HepG2 (cell line): ENCODE measurements around the gene OPRM1. TPM values are rescaled to one million over a fixed set of nuclear protein-coding genes. Genes with fewer than 3 reads are reported as not detected.

ENCODE experiments used
- HNF4A ChIP-seq: sonication (generic); formaldehyde crosslinking; IDR thresholded peaks from 2 replicates; pipeline ENCODE4 v1.4.0; 2020; ENCODE audit warnings: missing genetic modification reagents
- MEIS1 ChIP-seq: sonication (generic); formaldehyde crosslinking; IDR thresholded peaks from 2 replicates; pipeline ENCODE4 v1.9.0; 2021; ENCODE audit warnings: mild to moderate bottlenecking, missing genetic modification reagents, moderate library complexity, borderline replicate concordance
- NFRKB ChIP-seq: fragments of 450-650 bp; IDR thresholded peaks from 2 replicates; pipeline ENCODE4 v1.6.1; 2017
- WIZ ChIP-seq: sonication (generic); formaldehyde crosslinking; IDR thresholded peaks from 2 replicates; pipeline ENCODE4 v1.5.1; 2020; ENCODE audit warnings: mild to moderate bottlenecking, missing genetic modification reagents
- ZBTB40 ChIP-seq, 2 experiments: fragments of 450-650 bp in 1 of 2; sonication (generic) in 1 of 2; formaldehyde crosslinking in 1 of 2; IDR thresholded peaks; 2 replicates each; pipeline versions ENCODE4 v1.6.1 to v1.8.0; 2016 to 2022; ENCODE audit warnings: antibody characterized with exemption in 1 of 2, mild to moderate bottlenecking in 1 of 2, missing genetic modification reagents in 1 of 2
- ZMAT3 ChIP-seq: sonication (generic); formaldehyde crosslinking; conservative IDR thresholded peaks from 2 replicates; pipeline ENCODE4 v1.7.0; 2021; ENCODE audit warnings: missing genetic modification reagents
- ZNF143 ChIP-seq: sonication (generic); formaldehyde crosslinking; IDR thresholded peaks from 2 replicates; pipeline ENCODE4 v1.4.0; 2020; ENCODE audit warnings: missing genetic modification reagents
- ZNF30 ChIP-seq: sonication (generic); formaldehyde crosslinking; IDR thresholded peaks from 2 replicates; pipeline ENCODE4 v1.5.0; 2020; ENCODE audit warnings: mild to moderate bottlenecking, missing genetic modification reagents
- ZNF652 ChIP-seq: IDR thresholded peaks from 2 replicates; pipeline ENCODE4 v1.6.1; 2016; ENCODE audit warnings: low read depth, borderline replicate concordance
- ZNF841 ChIP-seq: sonication (generic); formaldehyde crosslinking; IDR thresholded peaks from 2 replicates; pipeline ENCODE4 v1.8.1; 2023; ENCODE audit warnings: missing genetic modification reagents, borderline replicate concordance
- polyA plus RNA-seq, 8 experiments: library from polyadenylated mRNA; depleted of rRNA in 3 of 8; stranded (reverse) in 7 of 8; unstranded in 1 of 8; fragments of >200 nt; fragmentation: Illumina TruSeq in 4 of 8; extraction: Trizol in 4 of 8; gene quantifications; 2 replicates each; pipeline versions ENCODE4 v1.2.1 to v1.2.3, GENCODE V29; 2011 to 2016; ENCODE audit warnings: low read depth in 4 of 8, missing spikeins in 1 of 8, mixed read lengths in 1 of 8; ENCODE audit not compliant: insufficient read depth in 1 of 8
- total RNA-seq, 5 experiments: library from RNA; depleted of rRNA; stranded (reverse); fragments of >200 nt; fragmentation: Illumina TruSeq; extraction: Trizol; gene quantifications; 2 replicates each; pipeline ENCODE4 v1.2.3, GENCODE V29; 2016; ENCODE audit warnings: low read depth in 1 of 5
- TF ChIP-seq, protein P1 (sequence below): IDR thresholded peaks from 2 replicates; pipeline ENCODE4 v1.4.0; 2020; ENCODE audit warnings: mild to moderate bottlenecking, missing genetic modification reagents
- TF ChIP-seq, protein P2 (sequence below): IDR thresholded peaks from 2 replicates; pipeline ENCODE4 v1.6.1; 2016; ENCODE audit warnings: missing compliant biosample characterization, missing genetic modification reagents, borderline replicate concordance
- TF ChIP-seq, protein P3 (sequence below): fragments of 450-650 bp; IDR thresholded peaks from 2 replicates; pipeline ENCODE4 v1.6.1; 2017

The OPRM1 gene
- total and polyA plus RNA-seq, 2 of the 13 experiments (the other 11 are each of a cell fraction or from before 2014, with no cell fraction given): not detected

DNA sequence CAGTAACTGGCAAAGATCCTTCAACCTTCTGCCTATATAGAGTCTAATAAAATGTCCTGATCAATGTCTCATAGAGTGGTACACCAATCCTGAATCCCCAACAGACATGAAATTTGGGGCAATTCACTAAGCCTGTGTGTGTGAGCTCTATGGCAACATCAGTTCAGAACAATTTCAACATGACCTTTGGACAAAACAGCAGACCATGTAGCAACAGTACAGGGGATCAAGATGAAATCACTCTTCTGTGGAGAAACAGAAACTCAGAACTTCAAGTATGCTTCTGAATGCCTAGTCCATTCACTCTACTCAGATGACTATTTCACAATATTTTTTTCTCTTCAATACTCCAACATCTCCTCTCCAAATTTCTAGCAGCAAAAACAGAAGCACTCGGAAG lies 49.1 kb upstream of the OPRM1 start (continued):
- TF ChIP-seq ZBTB40 (IDR thresholded peaks at IDR 0.05) (no peak), ZBTB40 (CRISPR knock-in tag; IDR thresholded peaks at IDR 0.05) (no peak), MEIS1 (CRISPR knock-in tag) (no peak), ZNF143 (CRISPR knock-in tag) (no peak), ZNF652 (CRISPR knock-in tag) (no peak), ZNF30 (CRISPR knock-in tag) (no peak), NFRKB (no peak), ZNF841 (CRISPR knock-in tag) (no peak), WIZ (CRISPR knock-in tag) (no peak), HNF4A (CRISPR knock-in tag) (peak; percentile 78), ZMAT3 (no peak)
- TF ChIP-seq, protein P1, sequence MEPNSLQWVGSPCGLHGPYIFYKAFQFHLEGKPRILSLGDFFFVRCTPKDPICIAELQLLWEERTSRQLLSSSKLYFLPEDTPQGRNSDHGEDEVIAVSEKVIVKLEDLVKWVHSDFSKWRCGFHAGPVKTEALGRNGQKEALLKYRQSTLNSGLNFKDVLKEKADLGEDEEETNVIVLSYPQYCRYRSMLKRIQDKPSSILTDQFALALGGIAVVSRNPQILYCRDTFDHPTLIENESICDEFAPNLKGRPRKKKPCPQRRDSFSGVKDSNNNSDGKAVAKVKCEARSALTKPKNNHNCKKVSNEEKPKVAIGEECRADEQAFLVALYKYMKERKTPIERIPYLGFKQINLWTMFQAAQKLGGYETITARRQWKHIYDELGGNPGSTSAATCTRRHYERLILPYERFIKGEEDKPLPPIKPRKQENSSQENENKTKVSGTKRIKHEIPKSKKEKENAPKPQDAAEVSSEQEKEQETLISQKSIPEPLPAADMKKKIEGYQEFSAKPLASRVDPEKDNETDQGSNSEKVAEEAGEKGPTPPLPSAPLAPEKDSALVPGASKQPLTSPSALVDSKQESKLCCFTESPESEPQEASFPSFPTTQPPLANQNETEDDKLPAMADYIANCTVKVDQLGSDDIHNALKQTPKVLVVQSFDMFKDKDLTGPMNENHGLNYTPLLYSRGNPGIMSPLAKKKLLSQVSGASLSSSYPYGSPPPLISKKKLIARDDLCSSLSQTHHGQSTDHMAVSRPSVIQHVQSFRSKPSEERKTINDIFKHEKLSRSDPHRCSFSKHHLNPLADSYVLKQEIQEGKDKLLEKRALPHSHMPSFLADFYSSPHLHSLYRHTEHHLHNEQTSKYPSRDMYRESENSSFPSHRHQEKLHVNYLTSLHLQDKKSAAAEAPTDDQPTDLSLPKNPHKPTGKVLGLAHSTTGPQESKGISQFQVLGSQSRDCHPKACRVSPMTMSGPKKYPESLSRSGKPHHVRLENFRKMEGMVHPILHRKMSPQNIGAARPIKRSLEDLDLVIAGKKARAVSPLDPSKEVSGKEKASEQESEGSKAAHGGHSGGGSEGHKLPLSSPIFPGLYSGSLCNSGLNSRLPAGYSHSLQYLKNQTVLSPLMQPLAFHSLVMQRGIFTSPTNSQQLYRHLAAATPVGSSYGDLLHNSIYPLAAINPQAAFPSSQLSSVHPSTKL (CRISPR knock-in tag): 0 out of 2 replicates have a peak, but pooled peaks have one; percentile 26
- TF ChIP-seq, protein P2, sequence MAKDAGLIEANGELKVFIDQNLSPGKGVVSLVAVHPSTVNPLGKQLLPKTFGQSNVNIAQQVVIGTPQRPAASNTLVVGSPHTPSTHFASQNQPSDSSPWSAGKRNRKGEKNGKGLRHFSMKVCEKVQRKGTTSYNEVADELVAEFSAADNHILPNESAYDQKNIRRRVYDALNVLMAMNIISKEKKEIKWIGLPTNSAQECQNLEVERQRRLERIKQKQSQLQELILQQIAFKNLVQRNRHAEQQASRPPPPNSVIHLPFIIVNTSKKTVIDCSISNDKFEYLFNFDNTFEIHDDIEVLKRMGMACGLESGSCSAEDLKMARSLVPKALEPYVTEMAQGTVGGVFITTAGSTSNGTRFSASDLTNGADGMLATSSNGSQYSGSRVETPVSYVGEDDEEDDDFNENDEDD: no peak
- TF ChIP-seq, protein P3, sequence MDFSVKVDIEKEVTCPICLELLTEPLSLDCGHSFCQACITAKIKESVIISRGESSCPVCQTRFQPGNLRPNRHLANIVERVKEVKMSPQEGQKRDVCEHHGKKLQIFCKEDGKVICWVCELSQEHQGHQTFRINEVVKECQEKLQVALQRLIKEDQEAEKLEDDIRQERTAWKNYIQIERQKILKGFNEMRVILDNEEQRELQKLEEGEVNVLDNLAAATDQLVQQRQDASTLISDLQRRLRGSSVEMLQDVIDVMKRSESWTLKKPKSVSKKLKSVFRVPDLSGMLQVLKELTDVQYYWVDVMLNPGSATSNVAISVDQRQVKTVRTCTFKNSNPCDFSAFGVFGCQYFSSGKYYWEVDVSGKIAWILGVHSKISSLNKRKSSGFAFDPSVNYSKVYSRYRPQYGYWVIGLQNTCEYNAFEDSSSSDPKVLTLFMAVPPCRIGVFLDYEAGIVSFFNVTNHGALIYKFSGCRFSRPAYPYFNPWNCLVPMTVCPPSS: no peak
